G401.6 (cell line): ENCODE results near the gene CCDC87.
"Not testable (repeated sequence)": the region's sequence is repeated elsewhere in the genome, so short reads cannot be mapped to it uniquely, and the experiment has no call there.

ENCODE experiments used
- FAIRE-seq: peaks from 2 replicates; lab custom pipeline; 2012; peaks lifted over from hg19 to GRCh38; lab: Jason Lieb, UNC

The CCDC87 gene

GRCh38 chr11:66616379-66617154 lies 23.7 kb upstream of the CCDC87 start, which contains the start of gene RBM14:
Gene RBM14, plus strand, starts transcription at chr11:66616630. Its CDS starts 91 bp downstream, at chr11:66616721.
- FAIRE-seq = peak; percentile 97

DNA sequence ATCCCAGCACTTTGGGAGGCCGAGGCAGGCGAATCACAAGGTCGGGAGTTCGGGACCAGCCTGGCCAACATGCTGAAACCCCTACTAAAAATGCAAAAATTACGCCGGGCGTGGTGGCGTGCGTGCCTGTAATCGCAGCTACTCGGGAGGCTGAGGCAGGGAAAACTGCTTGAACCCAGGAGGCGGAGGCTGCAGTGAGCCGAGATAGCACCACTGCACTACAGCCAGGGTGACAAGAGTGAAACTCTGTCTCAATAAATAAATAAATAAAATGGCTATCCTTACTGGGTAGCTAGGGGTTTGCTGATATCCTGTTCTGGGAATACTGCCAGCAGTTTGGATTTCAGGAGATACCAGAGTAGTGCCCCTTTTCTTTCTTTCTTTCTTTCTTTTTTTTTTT lies 21.2 kb upstream of the CCDC87 start:
- FAIRE-seq = no peak

DNA sequence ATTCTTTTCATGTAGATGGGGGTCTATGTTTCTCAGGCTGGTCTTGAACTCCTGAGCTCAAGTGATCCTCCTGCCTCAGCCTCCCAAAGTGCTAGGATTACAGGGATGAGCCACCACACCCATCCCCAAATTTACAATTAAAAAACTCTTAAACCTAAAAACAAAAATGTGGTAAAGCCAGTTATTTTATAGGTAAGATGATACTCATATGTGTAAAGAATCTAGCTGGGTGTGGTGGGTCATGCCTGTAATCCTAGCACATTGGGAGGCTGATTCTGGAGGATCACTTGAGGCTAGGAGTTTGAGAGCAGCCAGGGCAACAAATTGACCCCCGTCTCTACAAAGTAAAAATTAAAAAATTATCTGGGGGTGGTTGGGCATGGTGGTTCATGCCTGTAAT lies 19.6 kb upstream of the CCDC87 start:
- no peak for FAIRE-seq

DNA sequence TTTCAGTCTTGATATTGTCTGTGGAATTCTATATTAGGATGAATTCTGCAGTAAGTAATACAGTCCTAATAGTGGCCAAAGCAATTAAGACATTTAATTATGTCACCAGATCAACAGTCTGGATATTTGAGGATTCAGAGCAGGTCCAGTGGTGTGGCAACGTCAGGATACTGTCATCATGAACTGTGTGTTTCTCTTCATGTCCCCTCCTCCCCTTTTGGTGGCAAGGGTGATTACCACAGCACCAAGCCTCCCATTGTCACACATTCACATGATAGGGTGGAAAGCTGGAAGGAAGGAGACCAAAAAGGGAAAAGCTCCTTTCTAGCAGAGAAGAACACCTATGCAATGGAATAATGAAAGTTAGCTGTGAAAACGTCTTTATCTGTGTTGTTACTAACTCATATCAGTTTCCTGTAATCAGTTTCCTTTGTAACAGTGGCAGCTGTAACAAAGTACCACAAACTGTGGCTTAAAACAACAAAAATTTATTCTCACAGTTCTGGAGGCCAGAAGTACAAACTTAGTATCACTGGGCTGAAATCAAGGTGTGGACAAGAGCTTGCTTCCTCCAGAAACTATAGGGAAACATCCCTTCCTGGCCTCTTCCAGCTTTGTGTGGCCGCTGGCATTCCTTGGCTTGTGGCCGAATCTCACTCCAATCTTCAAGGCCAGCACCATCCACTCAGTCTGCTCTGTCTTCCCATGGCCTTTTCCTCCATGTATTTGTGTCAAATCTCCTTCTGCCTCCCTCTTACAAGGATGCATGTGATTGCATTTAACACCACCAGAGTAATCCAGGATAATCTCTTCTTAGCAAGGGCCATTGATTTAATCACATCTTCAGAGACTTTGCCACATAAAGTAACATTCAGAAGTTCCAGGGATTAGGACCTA lies 17.1 kb upstream of the CCDC87 start:
- FAIRE-seq = no peak

GRCh38 chr11:66607126-66607834 lies 14.4 kb upstream of the CCDC87 start:
- FAIRE-seq = no peak

DNA sequence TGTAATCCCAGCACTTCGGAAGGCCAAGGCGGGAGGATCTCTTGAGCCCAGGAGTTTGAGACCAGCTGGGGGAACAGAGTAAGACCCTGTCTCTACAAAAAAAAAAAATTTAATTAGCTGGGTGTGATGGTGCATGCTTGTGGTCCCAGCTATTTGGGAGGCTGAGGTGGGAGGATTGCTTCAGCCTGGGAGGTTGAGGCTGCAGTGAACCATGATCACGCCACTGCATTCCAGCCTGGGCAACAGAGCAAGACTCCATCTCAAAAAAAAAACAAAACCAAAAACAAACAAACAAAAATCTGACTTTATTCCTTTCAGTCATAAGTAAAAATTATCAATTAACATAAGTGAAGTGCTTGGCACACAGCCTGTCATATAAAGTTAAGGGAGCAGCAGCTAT lies 13.7 kb upstream of the CCDC87 start:
- FAIRE-seq = not testable (repeated sequence)

- FAIRE-seq = no peak
Measured at GRCh38 chr11:66604155-66604554, 11.3 kb upstream of the CCDC87 start.

DNA sequence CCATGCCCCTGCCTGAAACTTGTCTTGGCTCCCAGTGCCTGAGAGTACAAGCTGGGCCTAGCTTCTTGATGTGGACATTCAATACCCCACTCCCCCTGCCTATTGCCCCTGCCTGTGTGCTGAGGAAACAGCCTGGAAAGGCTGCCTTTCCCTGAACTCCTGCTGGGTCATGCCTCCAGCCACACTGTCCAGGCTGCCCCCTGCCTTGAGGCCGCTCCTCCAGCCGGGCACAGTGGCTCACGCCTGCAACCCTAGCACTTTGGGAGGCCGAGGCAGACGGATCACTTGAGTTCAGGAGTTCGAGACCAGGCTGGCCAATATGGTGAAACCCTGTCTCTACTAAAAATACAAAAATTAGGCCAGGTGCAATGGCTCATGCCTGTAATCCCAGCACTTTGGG lies 10.2 kb upstream of the CCDC87 start:
- no peak for FAIRE-seq

DNA sequence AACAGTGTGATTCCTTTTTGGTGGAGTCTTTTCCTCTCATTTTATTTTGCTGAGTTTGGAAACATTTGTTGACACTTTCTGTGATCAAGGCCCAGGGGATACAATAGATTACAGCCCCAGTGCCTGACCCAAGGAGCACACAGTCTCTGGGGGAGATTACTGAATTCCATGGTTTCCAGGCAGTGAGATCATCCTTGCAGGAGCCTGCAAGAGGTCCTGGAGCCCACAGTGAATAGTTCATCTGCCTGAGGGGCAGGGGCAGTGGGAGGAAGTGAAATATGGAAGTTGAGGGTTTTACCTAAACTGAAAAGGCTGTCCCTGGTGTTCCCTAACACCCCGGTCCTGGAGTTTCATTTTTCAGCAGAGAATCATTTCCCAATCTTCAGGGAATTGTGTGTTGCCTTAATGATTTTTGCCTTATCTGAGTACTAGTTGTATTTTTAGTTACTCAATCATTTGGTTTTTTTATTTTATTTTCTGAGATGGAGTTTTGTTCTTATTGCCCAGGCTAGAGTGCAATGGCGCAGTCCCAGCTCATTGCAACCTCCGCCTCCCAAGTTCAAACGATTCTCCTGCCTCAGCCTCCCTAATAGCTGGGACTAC lies 7.9 kb upstream of the CCDC87 start:
- FAIRE-seq = no peak

GRCh38 chr11:66600219-66600618 lies 7.4 kb upstream of the CCDC87 start:
- no peak for FAIRE-seq

DNA sequence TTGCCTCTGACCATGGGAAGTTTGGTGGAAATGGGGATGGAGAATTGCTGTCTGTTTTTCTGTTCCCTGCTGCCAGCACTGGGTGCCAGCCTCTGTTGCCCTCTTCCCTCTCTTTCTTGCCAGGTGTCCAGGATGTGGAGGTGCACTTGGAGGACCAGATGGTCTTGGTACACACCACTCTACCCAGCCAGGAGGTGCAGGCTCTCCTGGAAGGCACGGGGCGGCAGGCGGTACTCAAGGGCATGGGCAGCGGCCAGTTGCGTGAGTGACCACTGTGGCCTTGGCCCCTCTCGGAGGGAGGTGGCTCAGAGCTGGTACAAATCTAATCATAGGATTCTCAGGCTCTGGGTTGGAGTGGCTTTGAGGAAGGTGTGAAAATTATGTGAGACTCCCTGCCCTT lies 6.1 kb upstream of the CCDC87 start:
- no peak for FAIRE-seq

- no peak for FAIRE-seq
Measured at GRCh38 chr11:66595245-66595904, 2.5 kb upstream of the CCDC87 start.

- no peak for FAIRE-seq
Measured at GRCh38 chr11:66593650-66594049, 787 bp upstream of the CCDC87 start.

DNA sequence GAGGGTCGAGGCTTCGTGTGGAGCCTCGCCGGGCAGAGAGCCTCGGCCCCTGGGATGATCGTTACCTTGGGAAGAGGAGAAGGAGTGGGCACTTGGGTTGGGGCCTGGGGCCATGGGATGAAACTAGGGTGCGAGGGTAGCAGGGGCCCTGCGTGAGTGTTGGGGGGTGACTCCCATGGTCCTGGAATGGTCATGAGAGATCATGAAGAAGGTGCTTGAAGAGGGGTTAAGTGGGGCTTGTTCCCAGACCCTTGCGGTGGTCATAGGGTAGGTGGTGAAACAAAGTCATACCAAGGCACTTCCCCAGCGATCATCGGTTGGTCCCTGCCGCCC lies 406 bp upstream of the CCDC87 start:
- no peak for FAIRE-seq

- no peak for FAIRE-seq
Measured at GRCh38 chr11:66591175-66591574, 1.7 kb downstream of the CCDC87 start.

- FAIRE-seq = no peak
Measured at GRCh38 chr11:66589996-66590675, 2.7 kb downstream of the CCDC87 start.

DNA sequence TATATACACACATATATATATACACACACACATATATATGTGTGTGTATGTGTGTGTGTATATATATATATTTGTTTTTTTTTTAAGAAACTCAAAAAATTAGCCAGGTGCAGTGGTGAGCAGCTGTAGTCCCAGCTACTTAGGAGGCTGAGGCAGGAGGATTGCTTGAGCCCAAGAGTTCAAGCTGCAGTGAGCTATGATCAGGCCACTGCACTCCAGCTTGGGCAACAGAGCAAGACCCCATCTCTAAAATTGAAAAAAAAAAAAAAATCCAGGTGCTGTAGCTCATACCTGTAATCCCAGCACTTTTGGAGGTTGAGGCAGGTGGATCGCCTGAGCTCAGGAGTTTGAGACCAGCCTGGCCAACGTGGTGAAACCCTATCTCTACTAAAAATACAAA lies 3.5 kb downstream of the CCDC87 start:
- not testable (repeated sequence) for FAIRE-seq

- FAIRE-seq = no peak
Measured at GRCh38 chr11:66586136-66586535, 6.7 kb downstream of the CCDC87 start.

DNA sequence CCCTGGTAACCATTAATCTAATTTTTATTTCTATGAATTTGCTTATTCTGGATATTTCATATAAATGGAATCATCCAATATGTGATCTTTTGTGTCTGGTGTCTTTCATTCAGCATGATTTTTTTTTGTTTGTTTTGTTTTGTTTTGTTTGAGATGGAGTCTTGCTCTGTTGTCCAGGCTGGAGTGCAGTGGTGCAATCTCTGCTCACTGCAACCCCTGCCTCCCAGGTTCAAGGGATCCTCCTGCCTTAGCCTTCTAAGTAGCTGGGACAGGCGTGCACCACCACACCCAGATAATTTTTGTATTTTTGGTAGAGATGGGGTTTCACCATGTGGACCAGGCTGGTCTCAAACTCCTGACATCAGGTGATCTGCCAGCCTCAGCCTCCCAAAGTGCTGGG lies 7.4 kb downstream of the CCDC87 start:
- FAIRE-seq = not testable (repeated sequence)

DNA sequence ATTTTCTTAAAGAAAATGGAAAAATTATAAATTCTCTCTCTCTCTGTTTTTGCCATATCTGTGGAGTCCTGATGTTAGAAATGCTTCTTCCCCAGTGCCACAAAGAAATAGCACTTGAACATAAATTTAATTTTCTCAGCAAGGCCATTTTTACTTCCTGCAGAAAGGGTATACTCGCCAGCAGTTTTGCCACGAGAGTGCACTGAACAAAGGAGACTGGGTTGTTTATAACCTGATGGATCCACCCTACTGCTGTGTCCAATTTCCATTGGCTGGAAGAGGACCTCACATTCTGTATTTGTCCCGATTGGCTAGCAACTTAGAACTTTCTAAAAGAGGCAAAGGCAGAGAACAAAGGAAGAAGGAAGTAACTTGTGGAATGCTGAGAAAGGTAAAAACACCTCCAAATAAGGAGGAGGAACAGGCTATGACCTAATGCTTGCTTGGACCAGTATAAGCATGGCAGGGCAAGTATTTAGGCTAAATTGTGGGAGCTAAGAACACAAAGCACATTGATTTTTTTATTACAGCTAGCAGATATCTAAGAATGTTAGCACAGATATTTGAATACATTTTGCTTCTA lies 10.2 kb downstream of the CCDC87 start:
- not testable (repeated sequence) for FAIRE-seq

- no peak for FAIRE-seq
Measured at GRCh38 chr11:66581261-66581660, 11.6 kb downstream of the CCDC87 start.
